Peyer's patch (tissue), 4 donors: ENCODE data around the gene RTP2. TPM values are rescaled to one million over a fixed set of nuclear protein-coding genes. Genes with fewer than 3 reads are reported as not detected.

Experiments
- DNase-seq, 3 donors: peaks; one replicate each; pipeline ENCODE4 v3.0.0-alpha.2; 2017 to 2019
- H3K27ac ChIP-seq, 4 donors: fragments of 200-600 bp; sonication (generic); one replicate each; pipeline ENCODE4 v1.5.1; 2016 to 2019
- H3K27me3 ChIP-seq, 2 donors: fragments of 200-600 bp; sonication (generic); one replicate each; pipeline ENCODE4 v1.5.1; 2019
- H3K36me3 ChIP-seq, 3 donors: fragments of 200-600 bp; sonication (generic); one replicate each; pipeline ENCODE4 v1.5.1; 2016 to 2019
- H3K4me1 ChIP-seq, 4 donors: fragments of 200-600 bp; sonication (generic); one replicate each; pipeline ENCODE4 v1.5.1; 2016 to 2019
- H3K4me3 ChIP-seq, 4 donors: fragments of 200-600 bp; sonication (generic); 1 replicate in 3 of 4; 2 replicates in 1 of 4; pipeline ENCODE4 v1.5.1; 2016 to 2019; ENCODE audit warnings: mild to moderate bottlenecking in 1 of 4
- H3K9me3 ChIP-seq, 4 donors: fragments of 200-600 bp; sonication (generic); one replicate each; pipeline ENCODE4 v1.5.1; 2016 to 2019; ENCODE audit warnings: mild to moderate bottlenecking in 1 of 4
- POLR2A ChIP-seq, 2 donors: fragments of 450-650 bp; IDR thresholded peaks; one replicate each; pipeline ENCODE4 v1.5.1; 2017; ENCODE audit warnings: antibody characterized with exemption in 2 of 2, mild to moderate bottlenecking in 2 of 2, moderate library complexity in 2 of 2
- total RNA-seq, 4 donors: library from RNA; depleted of rRNA; stranded (reverse); fragments of >200 nt; gene quantifications; one replicate each; pipeline ENCODE4 v1.1.0, GENCODE V29; 2016
- TF ChIP-seq, protein P1 (sequence below), 6 experiments: fragments of 450-650 bp in 4 of 6; fragments of 200-600 bp in 2 of 6; sonication (generic) in 1 of 6; IDR thresholded peaks; one replicate each; pipeline ENCODE4 v1.5.1; 2017 to 2019; ENCODE audit warnings: antibody characterized with exemption in 6 of 6, mild to moderate bottlenecking in 3 of 6, moderate library complexity in 1 of 6

RTP2 gene
- total RNA-seq, 4 donors from 2014 or later: not detected

- Histone ChIP-seq H3K4me1 (peaks cover 0 to 17% (median 3%) of the 10 kb centered on the region in 4 donors), H3K9me3 (no peaks in the 10 kb centered on the region), H3K27ac (peak overlapping the region; percentile 69 to 98 (median 91)), H3K27me3 (no peaks in the 10 kb centered on the region), H3K4me3 (peak overlapping the region in 2 of 4 donors; percentile 59 to 74), H3K36me3 (no peaks in the 10 kb centered on the region)
- no peak for TF ChIP-seq POLR2A (IDR thresholded peaks at IDR 0.05)
- TF ChIP-seq, protein P1, sequence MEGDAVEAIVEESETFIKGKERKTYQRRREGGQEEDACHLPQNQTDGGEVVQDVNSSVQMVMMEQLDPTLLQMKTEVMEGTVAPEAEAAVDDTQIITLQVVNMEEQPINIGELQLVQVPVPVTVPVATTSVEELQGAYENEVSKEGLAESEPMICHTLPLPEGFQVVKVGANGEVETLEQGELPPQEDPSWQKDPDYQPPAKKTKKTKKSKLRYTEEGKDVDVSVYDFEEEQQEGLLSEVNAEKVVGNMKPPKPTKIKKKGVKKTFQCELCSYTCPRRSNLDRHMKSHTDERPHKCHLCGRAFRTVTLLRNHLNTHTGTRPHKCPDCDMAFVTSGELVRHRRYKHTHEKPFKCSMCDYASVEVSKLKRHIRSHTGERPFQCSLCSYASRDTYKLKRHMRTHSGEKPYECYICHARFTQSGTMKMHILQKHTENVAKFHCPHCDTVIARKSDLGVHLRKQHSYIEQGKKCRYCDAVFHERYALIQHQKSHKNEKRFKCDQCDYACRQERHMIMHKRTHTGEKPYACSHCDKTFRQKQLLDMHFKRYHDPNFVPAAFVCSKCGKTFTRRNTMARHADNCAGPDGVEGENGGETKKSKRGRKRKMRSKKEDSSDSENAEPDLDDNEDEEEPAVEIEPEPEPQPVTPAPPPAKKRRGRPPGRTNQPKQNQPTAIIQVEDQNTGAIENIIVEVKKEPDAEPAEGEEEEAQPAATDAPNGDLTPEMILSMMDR (IDR thresholded peaks at IDR 0.05): no peak
- DNase-seq: no peak
Observed at GRCh38 chr3:187746442-187747281, 44.3 kb upstream of the RTP2 start.

- Histone ChIP-seq H3K4me3 (peak overlapping the region; percentile 54 to 74 (median 58)), H3K27me3 (no peaks in the 10 kb centered on the region), H3K36me3 (no peaks in the 10 kb centered on the region), H3K27ac (peak overlapping the region; percentile 89 to 98 (median 95)), H3K9me3 (no peaks in the 10 kb centered on the region), H3K4me1 (peaks cover 0 to 17% (median 3%) of the 10 kb centered on the region in 4 donors)
- TF ChIP-seq, protein P1 (IDR thresholded peaks at IDR 0.05): peak in 1 of 6 experiments; percentile 1
- no peak for TF ChIP-seq POLR2A (IDR thresholded peaks at IDR 0.05)
- DNase-seq: no peak
Observed at GRCh38 chr3:187746059-187746441, 43.7 kb upstream of the RTP2 start.

GRCh38 chr3:187745201-187746058 is 43.1 kb upstream of the RTP2 start, which contains the start of gene BCL6:
TSS of gene BCL6 (minus strand) at chr3:187745468. CDS start at chr3:187733693, 11,775 bp downstream.
- Histone ChIP-seq H3K4me1 (peaks cover 0 to 21% (median 5%) of the 10 kb centered on the region in 4 donors), H3K27me3 (no peaks in the 10 kb centered on the region), H3K9me3 (no peaks in the 10 kb centered on the region), H3K36me3 (no peaks in the 10 kb centered on the region), H3K4me3 (peak within 1 kb of the TSS; percentile 54 to 74 (median 58)), H3K27ac (peak within 1 kb of the TSS; percentile 89 to 98 (median 95))
- peak; percentile 89 to 96 (median 93) for DNase-seq
- TF ChIP-seq POLR2A (IDR thresholded peaks at IDR 0.05): peak; percentile 93 to 95
- TF ChIP-seq, protein P1 (IDR thresholded peaks at IDR 0.05): peak in 3 of 6 experiments; percentile 8 to 35 (median 9)

DNA sequence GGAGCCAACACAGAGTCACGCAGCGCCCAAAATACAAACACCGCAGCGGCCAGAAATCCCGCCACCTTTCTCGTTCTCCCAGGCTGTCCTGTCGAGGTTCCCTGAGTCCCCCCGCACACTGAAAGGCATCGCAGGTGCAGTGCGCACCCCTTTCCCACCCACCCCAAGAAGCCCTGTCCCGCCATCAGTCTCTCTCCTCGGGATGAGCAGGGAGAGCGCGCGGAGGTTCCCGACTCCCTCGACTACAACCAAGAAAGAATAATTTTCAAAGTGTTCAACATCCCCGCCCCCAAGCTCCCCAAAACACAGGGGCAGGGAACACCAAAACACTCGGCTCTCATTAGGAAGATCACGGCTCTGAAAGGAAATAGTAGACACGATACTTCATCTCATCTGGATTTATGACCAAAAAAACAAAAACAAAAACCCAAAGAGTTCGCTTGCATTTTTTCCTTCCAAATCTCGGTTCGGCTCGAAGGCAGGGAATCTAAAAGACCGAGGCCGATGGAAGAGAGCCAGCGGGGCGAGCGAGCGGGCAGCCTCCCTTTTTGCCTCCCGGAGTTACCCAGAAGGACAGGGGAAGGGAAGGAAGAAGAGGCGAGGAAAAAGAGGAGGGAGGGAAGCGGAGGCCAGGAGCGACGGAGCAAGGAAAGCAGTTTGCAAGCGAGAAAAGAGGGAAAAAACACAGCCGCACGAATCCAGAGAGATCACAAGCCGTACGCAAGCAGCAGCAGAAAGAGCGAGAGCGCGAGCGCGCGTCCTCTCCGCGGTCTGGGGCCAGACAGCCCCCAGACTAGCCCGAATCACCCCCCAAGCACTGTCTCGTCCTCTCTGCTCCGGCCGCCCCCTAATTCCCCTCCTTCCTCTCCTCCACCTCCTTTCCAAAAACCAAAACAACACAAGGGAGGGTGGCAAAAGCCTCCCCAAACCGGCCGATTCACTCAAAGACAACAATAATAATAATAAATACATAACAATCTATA is 42.1 kb upstream of the RTP2 start:
- Histone ChIP-seq H3K27ac (peak overlapping the region; percentile 89 to 98 (median 95)), H3K9me3 (no peaks in the 10 kb centered on the region), H3K27me3 (no peaks in the 10 kb centered on the region), H3K4me1 (peaks cover 0 to 21% (median 10%) of the 10 kb centered on the region in 4 donors), H3K4me3 (peak overlapping the region; percentile 54 to 74 (median 58)), H3K36me3 (no peaks in the 10 kb centered on the region)
- TF ChIP-seq, protein P1 (IDR thresholded peaks at IDR 0.05): no peak
- TF ChIP-seq POLR2A (IDR thresholded peaks at IDR 0.05): no peak
- DNase-seq: peak; percentile 61 to 81 (median 75)
